H1 (cell line): ENCODE results near the gene CAMTA1.

ENCODE experiments used
- BRCA1 ChIP-seq: IDR thresholded peaks from 2 replicates; pipeline ENCODE4 v1.6.1; 2012; ENCODE audit warnings: low read depth, low read length, improper control_type of control experiment
- CTCF ChIP-seq, 3 experiments: IDR thresholded peaks; 1 replicate in 2 of 3; 2 replicates in 1 of 3; pipeline versions ENCODE4 v1.5.1 to v1.6.1; 2011; ENCODE audit warnings: low read length in 3 of 3, mild to moderate bottlenecking in 3 of 3, inconsistent platforms in 2 of 3, low read depth in 1 of 3, moderate library complexity in 1 of 3; ENCODE audit not compliant: insufficient read depth in 1 of 3; ENCODE audit errors: control extremely low read depth in 1 of 3
- MAX ChIP-seq: IDR thresholded peaks from 2 replicates; pipeline ENCODE4 v1.6.1; 2012; ENCODE audit warnings: inconsistent platforms
- POLR2A ChIP-seq, 2 experiments: IDR thresholded peaks; 1 replicate in 1 of 2; 2 replicates in 1 of 2; pipeline ENCODE4 v1.6.1; 2011; ENCODE audit warnings: low read depth in 2 of 2, low read length in 2 of 2, mild to moderate bottlenecking in 2 of 2; ENCODE audit errors: control extremely low read depth in 1 of 2

GRCh38 chr1:6882414-6882813 is 97.2 kb downstream of the CAMTA1 start:
- TF ChIP-seq POLR2A (IDR thresholded peaks at IDR 0.05; ENCODE audit: control extremely low read depth in 1 of 2, low read depth in 2 of 2, low read length in 2 of 2) (no peak), BRCA1 (no peak), CTCF (IDR thresholded peaks at IDR 0.05; ENCODE audit: control extremely low read depth in 1 of 3, insufficient read depth in 1 of 3, low read depth in 1 of 3, low read length in 3 of 3) (no peak), MAX (no peak)
